BLaER1 treated with 17β-estradiol and CSF1 and Interleukin-3, amounts not matched to agents 10 nM and 100 nM (cell line): Measurements from ENCODE around the gene ENTREP3.

ENCODE experiments used
- H3K27ac ChIP-seq, 11 experiments: shearing (Covaris generic); formaldehyde crosslinking; 2 replicates each; pipeline ENCODE4 v1.8.1; 2022
- H3K27me3 ChIP-seq, 11 experiments: shearing (Covaris generic); formaldehyde crosslinking; 2 replicates each; pipeline ENCODE4 v1.8.1; 2022
- H3K36me3 ChIP-seq, 11 experiments: shearing (Covaris generic); formaldehyde crosslinking; 2 replicates each; pipeline ENCODE4 v1.8.1; 2022
- H3K4me1 ChIP-seq, 10 experiments: shearing (Covaris generic); formaldehyde crosslinking; 2 replicates each; pipeline ENCODE4 v1.8.1; 2022
- H3K4me2 ChIP-seq, 11 experiments: shearing (Covaris generic); formaldehyde crosslinking; 2 replicates each; pipeline ENCODE4 v1.8.1; 2022
- H3K4me3 ChIP-seq, 10 experiments: shearing (Covaris generic); formaldehyde crosslinking; 2 replicates each; pipeline ENCODE4 v1.8.1; 2022
- H3K9ac ChIP-seq, 11 experiments: shearing (Covaris generic); formaldehyde crosslinking; 2 replicates each; pipeline ENCODE4 v1.8.1; 2022
- H3K9me3 ChIP-seq, 11 experiments: shearing (Covaris generic); formaldehyde crosslinking; replicated peaks in 1 of 11; 2 replicates each; pipeline ENCODE4 v1.8.1; 2022
- H4K20me1 ChIP-seq, 11 experiments: shearing (Covaris generic); formaldehyde crosslinking; 2 replicates each; pipeline ENCODE4 v1.8.1; 2022
- Cebpa-rat ChIP-seq, 11 experiments: shearing (Covaris generic); IDR thresholded peaks; 2 replicates each; pipeline ENCODE4 v1.8.1; 2022

The ENTREP3 gene

GRCh38 chr1:155282488-155283091, 27.3 kb upstream of the ENTREP3 start:
- Histone ChIP-seq H4K20me1 (peaks cover 0 to 21% (median 5%) of the 10 kb centered on the region in 11 experiments; a peak in 5 of 22 replicates), H3K9ac (no peak overlapping the region), H3K36me3 (no peaks in the 10 kb centered on the region; a peak in 2 of 22 replicates), H3K4me3 (no peak overlapping the region), H3K9me3 (no peaks in the 10 kb centered on the region), H3K4me2 (no peak overlapping the region), H3K27ac (no peak overlapping the region), H3K27me3 (no peaks in the 10 kb centered on the region), H3K4me1 (peaks cover 4 to 14% (median 11%) of the 10 kb centered on the region in 10 experiments; a peak in 17 of 20 replicates)
- TF ChIP-seq Cebpa-rat (IDR thresholded peaks at IDR 0.05): no peak

- TF ChIP-seq Cebpa-rat (IDR thresholded peaks at IDR 0.05): no peak
- Histone ChIP-seq H4K20me1 (peaks cover 0 to 14% (median 5%) of the 10 kb centered on the region in 11 experiments; a peak in 5 of 22 replicates), H3K27ac (no peak overlapping the region), H3K36me3 (no peaks in the 10 kb centered on the region; a peak in 2 of 22 replicates), H3K27me3 (no peaks in the 10 kb centered on the region), H3K9ac (no peak overlapping the region), H3K4me1 (peaks cover 5 to 26% (median 19%) of the 10 kb centered on the region in 10 experiments; a peak in 18 of 20 replicates), H3K4me3 (no peak overlapping the region), H3K4me2 (no peak overlapping the region), H3K9me3 (no peaks in the 10 kb centered on the region)
Observed at GRCh38 chr1:155279268-155279667, 24.0 kb upstream of the ENTREP3 start.

GRCh38 chr1:155278689-155279160, 23.4 kb upstream of the ENTREP3 start:
- no peak overlapping the region for H3K27ac ChIP-seq
- peak overlapping the region in 1 of 10 experiments; percentile 80; a peak in 2 of 20 replicates for H3K4me3 ChIP-seq
- TF ChIP-seq Cebpa-rat (IDR thresholded peaks at IDR 0.05): no peak

GRCh38 chr1:155277902-155278688, 22.8 kb upstream of the ENTREP3 start:
- Histone ChIP-seq H3K9me3 (no peaks in the 10 kb centered on the region), H3K4me3 (peak overlapping the region; percentile 67 to 80 (median 73)), H3K4me2 (peak overlapping the region; percentile 93 to 100 (median 99)), H3K27me3 (no peaks in the 10 kb centered on the region), H3K9ac (peak overlapping the region; percentile 64 to 78 (median 75)), H4K20me1 (peaks cover 0 to 14% (median 5%) of the 10 kb centered on the region in 11 experiments; a peak in 5 of 22 replicates), H3K4me1 (peaks cover 11 to 34% (median 27%) of the 10 kb centered on the region in 10 experiments), H3K36me3 (no peaks in the 10 kb centered on the region), H3K27ac (peak overlapping the region in 3 of 11 experiments; percentile 9 to 23 (median 13); a peak in 4 of 22 replicates)
- no peak for TF ChIP-seq Cebpa-rat (IDR thresholded peaks at IDR 0.05)

More at GRCh38 chr1:155278689-155279160, 23.4 kb upstream of the ENTREP3 start:
- Histone ChIP-seq H3K4me2 (peak overlapping the region; percentile 93 to 100 (median 99)), H3K36me3 (no peaks in the 10 kb centered on the region; a peak in 1 of 22 replicates), H3K9ac (no peak overlapping the region), H4K20me1 (peaks cover 0 to 14% (median 5%) of the 10 kb centered on the region in 11 experiments; a peak in 5 of 22 replicates), H3K27me3 (no peaks in the 10 kb centered on the region), H3K4me1 (peaks cover 10 to 32% (median 25%) of the 10 kb centered on the region in 10 experiments), H3K9me3 (no peaks in the 10 kb centered on the region)

- Histone ChIP-seq H4K20me1 (peaks cover 0 to 19% (median 11%) of the 10 kb centered on the region in 11 experiments; a peak in 16 of 22 replicates), H3K9me3 (no peaks in the 10 kb centered on the region), H3K4me1 (peaks cover 13 to 38% (median 30%) of the 10 kb centered on the region in 10 experiments), H3K27me3 (no peaks in the 10 kb centered on the region), H3K27ac (peak within 1 kb of the TSS in 7 of 11 experiments; percentile 9 to 54 (median 35); a peak in 9 of 22 replicates), H3K36me3 (no peaks in the 10 kb centered on the region; a peak in 1 of 22 replicates), H3K4me2 (peak within 1 kb of the TSS; percentile 93 to 100 (median 99)), H3K9ac (peak within 1 kb of the TSS; percentile 64 to 78 (median 75)), H3K4me3 (peak within 1 kb of the TSS; percentile 67 to 80 (median 73))
- TF ChIP-seq Cebpa-rat (IDR thresholded peaks at IDR 0.05): no peak
Observed at GRCh38 chr1:155277070-155277901, 22.0 kb upstream of the ENTREP3 start, which contains the start of gene HCN3. Gene HCN3 (plus strand): TSS chr1:155277463. CDS start chr1:155277591, 128 bp downstream.

- Histone ChIP-seq H4K20me1 (peaks cover 22 to 42% (median 34%) of the 10 kb centered on the region in 11 experiments; a peak in 19 of 22 replicates), H3K27me3 (no peaks in the 10 kb centered on the region), H3K9ac (peak within 1 kb of the TSS; percentile 85 to 92 (median 88)), H3K4me2 (peak within 1 kb of the TSS; percentile 86 to 98 (median 95)), H3K4me3 (peak within 1 kb of the TSS; percentile 70 to 87 (median 77)), H3K9me3 (no peaks in the 10 kb centered on the region), H3K4me1 (peaks cover 26 to 45% (median 41%) of the 10 kb centered on the region in 10 experiments), H3K36me3 (peaks cover 26 to 36% (median 32%) of the 10 kb centered on the region in 11 experiments), H3K27ac (peak within 1 kb of the TSS; percentile 75 to 93 (median 83))
- no peak for TF ChIP-seq Cebpa-rat (IDR thresholded peaks at IDR 0.05)
Observed at GRCh38 chr1:155273343-155274245, 18.3 kb upstream of the ENTREP3 start, which contains the start of gene CLK2. Gene CLK2 (minus strand): TSS chr1:155273504. CDS start chr1:155270977, 2,527 bp downstream.

- H4K20me1 ChIP-seq: peaks cover 22 to 47% (median 37%) of the 10 kb centered on the region in 11 experiments; a peak in 19 of 22 replicates
- no peaks in the 10 kb centered on the region for H3K27me3 ChIP-seq
- TF ChIP-seq Cebpa-rat (IDR thresholded peaks at IDR 0.05): no peak
- H3K4me2 ChIP-seq: peak overlapping the region; percentile 86 to 98 (median 94)
- peak overlapping the region; percentile 70 to 87 (median 77) for H3K4me3 ChIP-seq
- no peaks in the 10 kb centered on the region for H3K9me3 ChIP-seq
- peak overlapping the region; percentile 75 to 93 (median 83) for H3K27ac ChIP-seq
- peaks cover 23 to 36% (median 32%) of the 10 kb centered on the region in 10 experiments for H3K4me1 ChIP-seq
- peak overlapping the region; percentile 85 to 92 (median 88) for H3K9ac ChIP-seq
- H3K36me3 ChIP-seq: peaks cover 35 to 45% (median 41%) of the 10 kb centered on the region in 11 experiments
Observed at GRCh38 chr1:155272466-155273342, 17.4 kb upstream of the ENTREP3 start.
